SK-N-MC (cell line): ENCODE results near the gene LRRC43.

Source experiments
- EZH2 ChIP-seq: fragments of 200-600 bp; sonication (generic); IDR thresholded peaks from one replicate; pipeline ENCODE4 v1.6.1; 2017; ENCODE audit warnings: antibody characterized with exemption
- POLR2AphosphoS5 ChIP-seq: IDR thresholded peaks from 2 replicates; pipeline ENCODE4 v1.6.1; 2012; ENCODE audit warnings: mild to moderate bottlenecking, low read depth, low read length, borderline replicate concordance

DNA sequence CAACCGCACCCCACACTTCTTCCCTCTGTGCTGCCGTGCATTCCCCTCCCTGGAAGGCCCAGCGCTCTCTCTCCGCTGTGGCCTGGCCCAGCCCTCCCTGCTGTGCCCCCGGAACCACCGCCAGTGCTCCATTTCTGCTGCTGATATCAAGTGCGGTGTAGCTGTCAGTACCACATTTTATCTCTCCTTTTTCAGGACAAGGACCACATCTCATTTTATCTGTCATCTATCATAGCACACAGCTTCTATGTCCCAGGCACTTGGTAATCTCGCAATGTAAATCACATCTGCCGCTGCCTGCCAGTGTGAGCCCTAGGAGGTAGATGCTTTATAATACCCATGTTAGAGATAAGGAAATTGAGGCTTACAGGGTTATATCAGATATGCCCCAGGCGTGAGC, 27.2 kb upstream of the LRRC43 start:
- no peak for TF ChIP-seq POLR2AphosphoS5
- no peak for TF ChIP-seq EZH2
